SU-DHL-6 (cell line): ENCODE data around the gene LYL1.

ENCODE experiments used
- H2AFZ ChIP-seq: fragments of 200-600 bp; sonication (generic); 2 replicates; pipeline ENCODE4 v1.6.1; 2014; ENCODE audit warnings: low read depth, mild to moderate bottlenecking, moderate library complexity, mixed read lengths, antibody characterized with exemption, low read length; ENCODE audit not compliant: severe bottlenecking
- H3F3A ChIP-seq: fragments of 200-600 bp; shearing (Covaris generic); 2 replicates; pipeline ENCODE4 v1.6.0; 2016; ENCODE audit warnings: antibody characterized with exemption, mild to moderate bottlenecking; ENCODE audit not compliant: insufficient read depth
- H3K27ac ChIP-seq: fragments of 200-600 bp; sonication (generic); 2 replicates; pipeline ENCODE4 v1.5.1; 2016; ENCODE audit warnings: low read depth, mild to moderate bottlenecking, low read length, moderate library complexity, mixed read lengths
- H3K27me3 ChIP-seq: fragments of 200-600 bp; sonication (generic), shearing (Covaris generic); 2 replicates; pipeline ENCODE4 v1.6.0; 2014; ENCODE audit warnings: mild to moderate bottlenecking, low read length
- H3K36me3 ChIP-seq: fragments of 200-600 bp; sonication (generic); 2 replicates; pipeline ENCODE4 v1.6.1; 2014; ENCODE audit warnings: mild to moderate bottlenecking, low read length, mixed read lengths
- H3K4me2 ChIP-seq: fragments of 300-600, 200-600 bp; shearing (Covaris generic), sonication (generic); 2 replicates; pipeline ENCODE4 v1.6.0; 2014; ENCODE audit warnings: low read length, low read depth, mild to moderate bottlenecking; ENCODE audit not compliant: poor library complexity, severe bottlenecking
- H3K4me3 ChIP-seq: fragments of 200-600 bp; sonication (generic); 2 replicates; pipeline ENCODE4 v1.5.1; 2014; ENCODE audit warnings: antibody characterized with exemption, low read length, mild to moderate bottlenecking, mixed read lengths; ENCODE audit not compliant: insufficient read depth, poor library complexity, severe bottlenecking
- H3K79me2 ChIP-seq: fragments of 200-600 bp; sonication (generic); 2 replicates; pipeline ENCODE4 v1.6.1; 2014; ENCODE audit warnings: mild to moderate bottlenecking, low read length, moderate library complexity; ENCODE audit not compliant: insufficient read depth
- H3K9ac ChIP-seq: fragments of 200-600 bp; sonication (generic); 2 replicates; pipeline ENCODE4 v1.7.0; 2014; ENCODE audit warnings: mild to moderate bottlenecking, low read length
- H3K9me2 ChIP-seq: fragments of 200-600 bp; sonication (generic); replicated peaks from 2 replicates; pipeline ENCODE4 v1.6.1; 2014; ENCODE audit warnings: low read length; ENCODE audit not compliant: insufficient read depth
- H3K9me3 ChIP-seq: fragments of 200-600 bp; sonication (generic); 2 replicates; pipeline ENCODE4 v1.6.1; 2014; ENCODE audit warnings: low read length, mixed read lengths; ENCODE audit not compliant: insufficient read depth
- H4K20me1 ChIP-seq: fragments of 200-600 bp; sonication (generic); 2 replicates; pipeline ENCODE4 v1.6.1; 2014; ENCODE audit warnings: low read depth, mild to moderate bottlenecking, antibody characterized with exemption, low read length, moderate library complexity, mixed read lengths
- EZH2phosphoT487 ChIP-seq: fragments of 200-600 bp; sonication (generic), shearing (Covaris generic); conservative IDR thresholded peaks from 2 replicates; pipeline ENCODE4 v1.6.1; 2018; ENCODE audit warnings: mild to moderate bottlenecking, antibody characterized with exemption, low read length, moderate library complexity, mixed read lengths
- TF ChIP-seq, protein P1 (sequence below): fragments of 200-600 bp; sonication (generic); IDR thresholded peaks from one replicate; pipeline ENCODE4 v1.5.1; 2017; ENCODE audit warnings: antibody characterized with exemption, mild to moderate bottlenecking, low read length, moderate library complexity; ENCODE audit not compliant: insufficient read depth, poor library complexity, severe bottlenecking

Gene LYL1

DNA sequence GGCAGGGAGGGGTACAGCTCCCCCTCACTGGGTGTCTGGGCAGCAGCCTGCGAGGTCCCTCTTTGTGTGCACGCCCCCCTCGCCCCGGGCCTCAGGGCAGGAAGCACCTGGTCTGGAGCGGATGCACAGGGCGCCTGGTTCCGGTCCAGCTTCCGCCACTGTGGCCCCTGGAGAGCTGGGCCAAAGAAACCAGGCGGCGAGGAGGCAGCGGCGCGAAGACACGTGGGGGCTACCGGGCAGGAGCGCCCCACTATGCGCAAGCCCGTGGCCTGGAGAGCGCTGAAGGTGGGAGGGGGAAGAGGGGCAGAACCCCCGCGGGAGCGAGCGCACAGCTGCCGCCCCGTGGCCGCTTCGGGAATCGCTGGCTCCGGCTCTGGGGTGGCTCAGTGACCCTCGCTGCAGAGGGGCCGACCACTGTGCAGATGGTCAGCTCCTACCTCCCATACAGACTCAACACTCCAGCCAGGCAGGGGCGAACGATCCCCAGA, 1.7 kb upstream of the LYL1 start:
- Histone ChIP-seq H2AFZ (peak overlapping the region; percentile 0), H3K4me2 (peak overlapping the region; percentile 65), H3K27ac (peak overlapping the region; percentile 92), H3K4me3 (peak overlapping the region; percentile 44), H4K20me1 (no peaks in the 10 kb centered on the region), H3K9me3 (no peaks in the 10 kb centered on the region), H3K27me3 (no peaks in the 10 kb centered on the region), H3K9ac (peak overlapping the region; percentile 96), H3F3A (peaks cover 39% of the 10 kb centered on the region), H3K36me3 (peaks cover 10% of the 10 kb centered on the region), H3K9me2 (no peaks in the 10 kb centered on the region), H3K79me2 (peaks cover 14% of the 10 kb centered on the region)
- TF ChIP-seq, protein P1, sequence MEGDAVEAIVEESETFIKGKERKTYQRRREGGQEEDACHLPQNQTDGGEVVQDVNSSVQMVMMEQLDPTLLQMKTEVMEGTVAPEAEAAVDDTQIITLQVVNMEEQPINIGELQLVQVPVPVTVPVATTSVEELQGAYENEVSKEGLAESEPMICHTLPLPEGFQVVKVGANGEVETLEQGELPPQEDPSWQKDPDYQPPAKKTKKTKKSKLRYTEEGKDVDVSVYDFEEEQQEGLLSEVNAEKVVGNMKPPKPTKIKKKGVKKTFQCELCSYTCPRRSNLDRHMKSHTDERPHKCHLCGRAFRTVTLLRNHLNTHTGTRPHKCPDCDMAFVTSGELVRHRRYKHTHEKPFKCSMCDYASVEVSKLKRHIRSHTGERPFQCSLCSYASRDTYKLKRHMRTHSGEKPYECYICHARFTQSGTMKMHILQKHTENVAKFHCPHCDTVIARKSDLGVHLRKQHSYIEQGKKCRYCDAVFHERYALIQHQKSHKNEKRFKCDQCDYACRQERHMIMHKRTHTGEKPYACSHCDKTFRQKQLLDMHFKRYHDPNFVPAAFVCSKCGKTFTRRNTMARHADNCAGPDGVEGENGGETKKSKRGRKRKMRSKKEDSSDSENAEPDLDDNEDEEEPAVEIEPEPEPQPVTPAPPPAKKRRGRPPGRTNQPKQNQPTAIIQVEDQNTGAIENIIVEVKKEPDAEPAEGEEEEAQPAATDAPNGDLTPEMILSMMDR: peak; percentile 70
- TF ChIP-seq EZH2phosphoT487: no peak

DNA sequence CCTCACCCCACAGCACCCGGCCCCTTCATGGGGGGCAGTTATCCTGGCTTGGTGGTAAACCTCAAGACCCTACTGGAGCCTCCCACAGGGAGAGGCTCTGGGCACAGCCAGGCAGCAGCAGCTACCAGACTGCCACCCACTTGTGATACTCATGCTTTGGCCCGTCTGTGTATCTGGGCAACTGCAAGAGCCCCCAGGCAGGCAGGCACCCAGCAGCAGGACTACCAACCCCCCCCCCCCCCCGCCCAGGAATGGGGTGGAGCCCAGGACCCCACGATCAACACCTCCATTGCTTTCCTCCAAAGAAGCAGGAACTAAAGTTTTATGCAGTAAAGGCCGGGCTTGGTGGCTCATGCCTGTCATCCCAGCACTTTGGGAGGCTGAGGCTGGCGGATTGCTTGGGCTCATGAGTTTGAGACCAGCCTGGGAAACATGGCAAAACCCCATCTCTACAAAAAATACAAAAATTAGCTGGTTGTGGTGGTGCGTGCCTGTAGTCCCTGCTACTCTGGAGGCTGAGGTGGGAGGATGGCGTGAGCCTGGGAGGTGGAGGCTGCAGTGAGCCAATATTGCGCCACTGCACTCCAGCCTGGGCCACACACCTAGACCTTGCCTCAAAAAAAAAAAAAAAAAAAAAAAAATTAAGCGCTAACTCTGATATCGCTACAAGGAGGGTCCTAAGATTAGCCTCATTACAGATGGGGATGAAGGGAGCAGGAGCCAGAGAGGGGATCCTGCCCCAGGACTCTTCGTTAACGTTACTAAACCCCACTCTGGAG, 1.1 kb upstream of the LYL1 start:
- peak overlapping the region; percentile 65 for H3K4me2 ChIP-seq
- TF ChIP-seq, protein P1: no peak
- no peak for TF ChIP-seq EZH2phosphoT487
- H2AFZ ChIP-seq: no peak overlapping the region
- no peaks in the 10 kb centered on the region for H3K27me3 ChIP-seq
- H3K79me2 ChIP-seq: peaks cover 14% of the 10 kb centered on the region
- no peaks in the 10 kb centered on the region for H4K20me1 ChIP-seq
- peak overlapping the region; percentile 77 for H3K4me3 ChIP-seq
- H3K9me3 ChIP-seq: no peaks in the 10 kb centered on the region
- H3F3A ChIP-seq: peaks cover 39% of the 10 kb centered on the region
- peaks cover 13% of the 10 kb centered on the region for H3K36me3 ChIP-seq
- H3K9ac ChIP-seq: peak overlapping the region; percentile 96
- peak overlapping the region; percentile 92 for H3K27ac ChIP-seq
- H3K9me2 ChIP-seq: no peaks in the 10 kb centered on the region

DNA sequence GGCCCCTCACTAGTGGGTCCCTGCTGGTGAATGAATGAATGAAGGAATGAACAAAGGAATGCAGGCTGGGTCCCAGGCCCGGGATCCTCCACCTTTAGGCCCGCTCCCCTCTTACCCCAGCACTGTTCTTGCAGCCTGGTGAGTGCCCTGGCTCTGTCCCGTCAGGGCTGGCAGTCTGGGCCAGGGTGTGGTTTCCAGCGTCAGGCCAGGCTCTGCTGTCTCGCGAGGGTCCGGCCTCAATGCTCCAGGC, 317 bp downstream of the LYL1 start:
- H3K4me3 ChIP-seq: peak overlapping the region; percentile 77
- peak overlapping the region; percentile 92 for H3K27ac ChIP-seq
- H3K36me3 ChIP-seq: peaks cover 13% of the 10 kb centered on the region
- H4K20me1 ChIP-seq: no peaks in the 10 kb centered on the region
- no peaks in the 10 kb centered on the region for H3K9me3 ChIP-seq
- H3K9me2 ChIP-seq: no peaks in the 10 kb centered on the region
- H3F3A ChIP-seq: peaks cover 40% of the 10 kb centered on the region
- H3K4me2 ChIP-seq: peak overlapping the region; percentile 65
- H3K79me2 ChIP-seq: peaks cover 14% of the 10 kb centered on the region
- TF ChIP-seq, protein P1: no peak
- no peak for TF ChIP-seq EZH2phosphoT487
- no peaks in the 10 kb centered on the region for H3K27me3 ChIP-seq
- H2AFZ ChIP-seq: peak overlapping the region; percentile 60
- H3K9ac ChIP-seq: peak overlapping the region; percentile 96
